GM18870 (cell line): ENCODE measurements around the gene SLC48A1.

Experiments
- ATAC-seq: cut with Tn5 transposase; IDR thresholded peaks from one replicate; pipeline ENCODE4 v1.9.1; 2021; ENCODE audit warnings: moderate library complexity; ENCODE audit not compliant: unreplicated experiment

SLC48A1 gene

GRCh38 chr12:47821346-47821706, 48.3 kb downstream of the SLC48A1 start:
- no peak for ATAC-seq

GRCh38 chr12:47822401-47822800, 49.4 kb downstream of the SLC48A1 start:
- no peak for ATAC-seq

GRCh38 chr12:47822863-47823262, 49.8 kb downstream of the SLC48A1 start:
- ATAC-seq = no peak

GRCh38 chr12:47823422-47824086, 50.5 kb downstream of the SLC48A1 start:
- ATAC-seq = no peak

GRCh38 chr12:47824198-47824597, 51.2 kb downstream of the SLC48A1 start:
- ATAC-seq = no peak

GRCh38 chr12:47824635-47825034, 51.6 kb downstream of the SLC48A1 start:
- no peak for ATAC-seq

- ATAC-seq = no peak
Measured at GRCh38 chr12:47825173-47825639, 52.2 kb downstream of the SLC48A1 start.

GRCh38 chr12:47828008-47828975, 55.3 kb downstream of the SLC48A1 start:
- no peak for ATAC-seq

GRCh38 chr12:47828976-47829482, 56.0 kb downstream of the SLC48A1 start:
- ATAC-seq = no peak

GRCh38 chr12:47829584-47829983, 56.5 kb downstream of the SLC48A1 start:
- no peak for ATAC-seq
